HepG2 (cell line): ENCODE data around the gene TRMT2A. TPM values are rescaled to one million over a fixed set of nuclear protein-coding genes. Genes with fewer than 3 reads are reported as not detected.

Experiments used
- ATAC-seq: fragments of 200-7000 bp; cut with Tn5 transposase; 3 replicates; pipeline ENCODE4 v1.9.1; 2020; ENCODE audit warnings: mild to moderate bottlenecking, moderate library complexity
- BruUV-seq: library from RNA; stranded (reverse); fragments of 400-500 nt; replicated peaks from 2 replicates; lab custom pipeline; 2021; lab: Mats Ljungman, UMichigan
- CTCF ChIA-PET: fragments of 300-600 bp; formaldehyde crosslinking; extraction: SDS; loops from one replicate; lab custom pipeline; 2021; ENCODE audit warnings: low total read pairs, inconsistent platforms, low intra/inter-chr PET ratio; lab: Yijun Ruan, JAX
- POLR2A ChIA-PET: fragments of 350-600 bp; sonication (Branson Sonifier 250); formaldehyde crosslinking; loops from one replicate; lab custom pipeline; 2020; ENCODE audit warnings: antibody characterized with exemption, inconsistent platforms; lab: Yijun Ruan, JAX
- DNase-seq: peaks from one replicate; pipeline ENCODE4 v3.0.0-alpha.2; 2015; ENCODE audit warnings: low spot score
- FAIRE-seq: peaks from 3 replicates; lab custom pipeline; 2011; peaks lifted over from hg19 to GRCh38; lab: Jason Lieb, UNC
- H2AFZ ChIP-seq: one replicate; pipeline ENCODE4 v1.6.1; 2011; ENCODE audit warnings: low read length, inconsistent platforms
- H3K27ac ChIP-seq: fragments of 300-600 bp; 3 replicates; pipeline ENCODE4 v1.8.0; 2011; ENCODE audit warnings: mixed run types, mild to moderate bottlenecking, mixed read lengths, low read length, inconsistent platforms; ENCODE audit not compliant: insufficient read depth; ENCODE audit errors: extremely low read length
- H3K27me3 ChIP-seq, 2 experiments: fragments of 200-600 bp in 1 of 2; 2 replicates in 1 of 2; 3 replicates in 1 of 2; pipeline versions ENCODE4 v1.6.0 to v1.8.0; 2011; ENCODE audit warnings: low read length in 2 of 2, mild to moderate bottlenecking in 2 of 2, moderate library complexity in 2 of 2, inconsistent platforms in 1 of 2; ENCODE audit not compliant: insufficient read depth in 2 of 2, control insufficient read depth in 1 of 2
- H3K36me3 ChIP-seq, 2 experiments: fragments of 200-600 bp in 1 of 2; replicated peaks in 1 of 2; 2 replicates in 1 of 2; 3 replicates in 1 of 2; pipeline versions ENCODE4 v1.5.1 to v1.8.0; 2011; ENCODE audit warnings: low read length in 2 of 2, inconsistent platforms in 1 of 2; ENCODE audit not compliant: insufficient read depth in 2 of 2, control insufficient read depth in 1 of 2
- H3K4me1 ChIP-seq: 2 replicates; pipeline ENCODE4 v1.5.1; 2012; ENCODE audit warnings: low read length, inconsistent platforms; ENCODE audit not compliant: insufficient read depth
- H3K4me2 ChIP-seq: 2 replicates; pipeline ENCODE4 v1.6.0; 2011; ENCODE audit warnings: low read depth, low read length, inconsistent platforms
- H3K4me3 ChIP-seq, 3 experiments: fragments of 200-600 bp in 1 of 3; sonication (generic), shearing (Covaris generic) in 1 of 3; replicated peaks in 1 of 3; 2 replicates each; pipeline ENCODE4 v1.5.1; 2011 to 2016; ENCODE audit warnings: low read length in 3 of 3, inconsistent platforms in 2 of 3, low read depth in 2 of 3, mild to moderate bottlenecking in 2 of 3, control low read depth in 1 of 3, mixed read lengths in 1 of 3; ENCODE audit not compliant: insufficient read depth in 1 of 3
- H3K79me2 ChIP-seq: one replicate; pipeline ENCODE4 v1.6.1; 2011; ENCODE audit warnings: low read length, inconsistent platforms; ENCODE audit not compliant: insufficient read depth
- H3K9ac ChIP-seq: 2 replicates; pipeline ENCODE4 v1.6.0; 2011; ENCODE audit warnings: mild to moderate bottlenecking, low read depth, low read length, inconsistent platforms; ENCODE audit not compliant: insufficient read depth
- H3K9me3 ChIP-seq: 2 replicates; pipeline ENCODE4 v1.5.1; 2012; ENCODE audit warnings: mild to moderate bottlenecking, low read length
- H4K20me1 ChIP-seq: 2 replicates; pipeline ENCODE4 v1.6.0; 2011; ENCODE audit warnings: inconsistent platforms, mild to moderate bottlenecking, low read length, moderate library complexity; ENCODE audit not compliant: insufficient read depth
- CBX5 ChIP-seq: sonication (generic); formaldehyde crosslinking; IDR thresholded peaks from 2 replicates; pipeline ENCODE4 v1.4.0; 2020; ENCODE audit warnings: missing genetic modification reagents, borderline replicate concordance
- ISX ChIP-seq: sonication (generic); formaldehyde crosslinking; conservative IDR thresholded peaks from 2 replicates; pipeline ENCODE4 v1.5.0; 2020; ENCODE audit warnings: missing genetic modification reagents
- MYNN ChIP-seq: sonication (generic); formaldehyde crosslinking; IDR thresholded peaks from 2 replicates; pipeline ENCODE4 v1.4.0; 2020; ENCODE audit warnings: mild to moderate bottlenecking, low read depth, missing genetic modification reagents
- NR2F2 ChIP-seq: IDR thresholded peaks from 2 replicates; pipeline ENCODE4 v1.6.1; 2012; ENCODE audit warnings: low read depth, inconsistent platforms, borderline replicate concordance
- POLR2AphosphoS2 ChIP-seq: IDR thresholded peaks from 2 replicates; pipeline ENCODE4 v1.6.1; 2011; ENCODE audit warnings: low read depth, low read length, improper control_type of control experiment
- RBM22 ChIP-seq: fragments of 200-400 bp; formaldehyde crosslinking; optimal IDR thresholded peaks from 2 replicates; pipeline ENCODE3; 2017; ENCODE audit warnings: mild to moderate bottlenecking, low read length, moderate library complexity
- ZNF136 ChIP-seq: sonication (generic); formaldehyde crosslinking; IDR thresholded peaks from 2 replicates; pipeline ENCODE4 v1.8.1; 2022; ENCODE audit warnings: low read depth, mild to moderate bottlenecking, moderate library complexity, missing genetic modification reagents
- ZNF225 ChIP-seq: sonication (generic); formaldehyde crosslinking; IDR thresholded peaks from 2 replicates; pipeline ENCODE4 v1.4.0; 2020; ENCODE audit warnings: mild to moderate bottlenecking, missing genetic modification reagents
- ZNF264 ChIP-seq: sonication (generic); formaldehyde crosslinking; IDR thresholded peaks from 2 replicates; pipeline ENCODE4 v1.4.0; 2020; ENCODE audit warnings: missing genetic modification reagents
- WGBS: methylation state at CpG from one replicate; pipeline ENCODE4 v1.1.6; 2017; ENCODE audit warnings: low lambda C conversion rate; 5-methylcytosine and 5-hydroxymethylcytosine counted together
- in situ Hi-C: cut with HindIII; loops from 2 replicates; pipeline ENCODE4 v1.10.0; 2017; ENCODE audit warnings: low pct_unique_long_range_greater_than_20kb; ENCODE audit not compliant: extremely low pct_ligation_motif_present
- intact Hi-C: fragments of 100-400 bp; cut with micrococcal nuclease; formaldehyde crosslinking; loops from one replicate; pipeline ENCODE4 v1.10.0; 2022; ENCODE audit not compliant: unreplicated experiment
- polyA plus RNA-seq, 8 experiments: library from polyadenylated mRNA; depleted of rRNA in 3 of 8; stranded (reverse) in 7 of 8; unstranded in 1 of 8; fragments of >200 nt; fragmentation: Illumina TruSeq in 4 of 8; extraction: Trizol in 4 of 8; gene quantifications; 2 replicates each; pipeline versions ENCODE4 v1.2.1 to v1.2.3, GENCODE V29; 2011 to 2016; ENCODE audit warnings: low read depth in 4 of 8, missing spikeins in 1 of 8, mixed read lengths in 1 of 8; ENCODE audit not compliant: insufficient read depth in 1 of 8
- total RNA-seq, 5 experiments: library from RNA; depleted of rRNA; stranded (reverse); fragments of >200 nt; fragmentation: Illumina TruSeq; extraction: Trizol; gene quantifications; 2 replicates each; pipeline ENCODE4 v1.2.3, GENCODE V29; 2016; ENCODE audit warnings: low read depth in 1 of 5
- TF ChIP-seq, protein P1 (sequence below): IDR thresholded peaks from 2 replicates; pipeline ENCODE4 v1.6.1; 2016; ENCODE audit warnings: low read depth, borderline replicate concordance
- TF ChIP-seq, protein P2 (sequence below): IDR thresholded peaks from 2 replicates; pipeline ENCODE4 v1.6.1; 2018; ENCODE audit warnings: missing genetic modification reagents
- TF ChIP-seq, protein P3 (sequence below): sonication (generic); formaldehyde crosslinking; IDR thresholded peaks from 2 replicates; pipeline ENCODE4 v1.4.0; 2020; ENCODE audit warnings: mild to moderate bottlenecking, low read depth, missing genetic modification reagents
- TF ChIP-seq, protein P4 (sequence below): IDR thresholded peaks from 2 replicates; pipeline ENCODE4 v1.6.1; 2012; ENCODE audit warnings: low read length, improper control_type of control experiment
- TF ChIP-seq, protein P5 (sequence below): sonication (generic); formaldehyde crosslinking; IDR thresholded peaks from 2 replicates; pipeline ENCODE4 v1.8.0; 2022; ENCODE audit warnings: missing genetic modification reagents, mild to moderate bottlenecking, inconsistent platforms, borderline replicate concordance

The TRMT2A gene
- total and polyA plus RNA-seq, 2 of the 13 experiments (the other 11 are each of a cell fraction or from before 2014, with no cell fraction given), result 24.0 to 30.3 TPM

DNA sequence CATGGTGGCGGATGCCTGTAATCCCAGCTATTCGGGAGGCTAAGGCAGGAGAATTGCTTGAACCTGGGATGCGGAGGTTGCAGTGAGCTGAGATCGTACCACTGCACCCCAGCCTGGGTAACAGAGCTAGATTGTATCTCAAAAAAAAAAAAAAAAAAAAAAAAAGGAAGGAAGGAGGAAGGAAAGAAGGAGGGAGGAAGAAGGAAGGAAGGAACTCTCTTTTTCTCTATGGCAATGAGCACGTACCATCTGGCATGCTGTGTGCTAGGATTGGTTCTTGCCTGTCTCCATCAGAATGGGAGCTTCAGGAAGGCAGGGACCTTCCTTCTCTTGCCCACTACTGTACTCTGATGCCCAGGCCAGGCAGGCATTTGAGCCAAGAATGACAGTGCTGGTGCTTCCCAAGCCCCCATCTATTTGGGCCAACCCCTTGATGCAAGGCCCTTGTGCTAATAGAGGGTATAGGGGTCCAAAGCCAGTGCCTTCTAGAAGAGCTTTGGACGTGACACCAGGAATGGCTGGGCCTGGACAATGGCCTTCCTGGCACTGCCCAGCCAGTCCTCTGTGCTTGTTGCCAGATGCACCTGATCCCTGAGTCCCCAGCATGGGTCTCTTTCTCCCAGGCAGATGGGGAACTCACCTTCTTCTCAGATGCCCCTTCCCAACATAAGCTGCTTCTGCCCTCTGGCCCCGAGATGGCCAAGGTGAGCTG lies 47.5 kb downstream of the TRMT2A start:
- ATAC-seq (0 out of 3 replicates have a peak, but pooled peaks have one; percentile 18), DNase-seq (no peak)
- H3K4me2 ChIP-seq, result no peak overlapping the region
- no peak for TF ChIP-seq ZNF225 (CRISPR knock-in tag)
- TF ChIP-seq, protein P1, sequence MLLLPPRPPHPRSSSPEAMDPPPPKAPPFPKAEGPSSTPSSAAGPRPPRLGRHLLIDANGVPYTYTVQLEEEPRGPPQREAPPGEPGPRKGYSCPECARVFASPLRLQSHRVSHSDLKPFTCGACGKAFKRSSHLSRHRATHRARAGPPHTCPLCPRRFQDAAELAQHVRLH (CRISPR knock-in tag), result no peak
- TF ChIP-seq, protein P2, sequence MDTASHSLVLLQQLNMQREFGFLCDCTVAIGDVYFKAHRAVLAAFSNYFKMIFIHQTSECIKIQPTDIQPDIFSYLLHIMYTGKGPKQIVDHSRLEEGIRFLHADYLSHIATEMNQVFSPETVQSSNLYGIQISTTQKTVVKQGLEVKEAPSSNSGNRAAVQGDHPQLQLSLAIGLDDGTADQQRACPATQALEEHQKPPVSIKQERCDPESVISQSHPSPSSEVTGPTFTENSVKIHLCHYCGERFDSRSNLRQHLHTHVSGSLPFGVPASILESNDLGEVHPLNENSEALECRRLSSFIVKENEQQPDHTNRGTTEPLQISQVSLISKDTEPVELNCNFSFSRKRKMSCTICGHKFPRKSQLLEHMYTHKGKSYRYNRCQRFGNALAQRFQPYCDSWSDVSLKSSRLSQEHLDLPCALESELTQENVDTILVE (CRISPR knock-in tag), result no peak
- TF ChIP-seq MYNN (CRISPR knock-in tag), result no peak
- TF ChIP-seq CBX5 (CRISPR knock-in tag), result no peak
- TF ChIP-seq, protein P3, sequence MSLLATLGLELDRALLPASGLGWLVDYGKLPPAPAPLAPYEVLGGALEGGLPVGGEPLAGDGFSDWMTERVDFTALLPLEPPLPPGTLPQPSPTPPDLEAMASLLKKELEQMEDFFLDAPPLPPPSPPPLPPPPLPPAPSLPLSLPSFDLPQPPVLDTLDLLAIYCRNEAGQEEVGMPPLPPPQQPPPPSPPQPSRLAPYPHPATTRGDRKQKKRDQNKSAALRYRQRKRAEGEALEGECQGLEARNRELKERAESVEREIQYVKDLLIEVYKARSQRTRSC (CRISPR knock-in tag), result no peak
- TF ChIP-seq ISX (CRISPR knock-in tag), result no peak
- TF ChIP-seq, protein P4, sequence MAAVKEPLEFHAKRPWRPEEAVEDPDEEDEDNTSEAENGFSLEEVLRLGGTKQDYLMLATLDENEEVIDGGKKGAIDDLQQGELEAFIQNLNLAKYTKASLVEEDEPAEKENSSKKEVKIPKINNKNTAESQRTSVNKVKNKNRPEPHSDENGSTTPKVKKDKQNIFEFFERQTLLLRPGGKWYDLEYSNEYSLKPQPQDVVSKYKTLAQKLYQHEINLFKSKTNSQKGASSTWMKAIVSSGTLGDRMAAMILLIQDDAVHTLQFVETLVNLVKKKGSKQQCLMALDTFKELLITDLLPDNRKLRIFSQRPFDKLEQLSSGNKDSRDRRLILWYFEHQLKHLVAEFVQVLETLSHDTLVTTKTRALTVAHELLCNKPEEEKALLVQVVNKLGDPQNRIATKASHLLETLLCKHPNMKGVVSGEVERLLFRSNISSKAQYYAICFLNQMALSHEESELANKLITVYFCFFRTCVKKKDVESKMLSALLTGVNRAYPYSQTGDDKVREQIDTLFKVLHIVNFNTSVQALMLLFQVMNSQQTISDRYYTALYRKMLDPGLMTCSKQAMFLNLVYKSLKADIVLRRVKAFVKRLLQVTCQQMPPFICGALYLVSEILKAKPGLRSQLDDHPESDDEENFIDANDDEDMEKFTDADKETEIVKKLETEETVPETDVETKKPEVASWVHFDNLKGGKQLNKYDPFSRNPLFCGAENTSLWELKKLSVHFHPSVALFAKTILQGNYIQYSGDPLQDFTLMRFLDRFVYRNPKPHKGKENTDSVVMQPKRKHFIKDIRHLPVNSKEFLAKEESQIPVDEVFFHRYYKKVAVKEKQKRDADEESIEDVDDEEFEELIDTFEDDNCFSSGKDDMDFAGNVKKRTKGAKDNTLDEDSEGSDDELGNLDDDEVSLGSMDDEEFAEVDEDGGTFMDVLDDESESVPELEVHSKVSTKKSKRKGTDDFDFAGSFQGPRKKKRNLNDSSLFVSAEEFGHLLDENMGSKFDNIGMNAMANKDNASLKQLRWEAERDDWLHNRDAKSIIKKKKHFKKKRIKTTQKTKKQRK, result no peak
- no peak for TF ChIP-seq NR2F2
- TF ChIP-seq, protein P5, sequence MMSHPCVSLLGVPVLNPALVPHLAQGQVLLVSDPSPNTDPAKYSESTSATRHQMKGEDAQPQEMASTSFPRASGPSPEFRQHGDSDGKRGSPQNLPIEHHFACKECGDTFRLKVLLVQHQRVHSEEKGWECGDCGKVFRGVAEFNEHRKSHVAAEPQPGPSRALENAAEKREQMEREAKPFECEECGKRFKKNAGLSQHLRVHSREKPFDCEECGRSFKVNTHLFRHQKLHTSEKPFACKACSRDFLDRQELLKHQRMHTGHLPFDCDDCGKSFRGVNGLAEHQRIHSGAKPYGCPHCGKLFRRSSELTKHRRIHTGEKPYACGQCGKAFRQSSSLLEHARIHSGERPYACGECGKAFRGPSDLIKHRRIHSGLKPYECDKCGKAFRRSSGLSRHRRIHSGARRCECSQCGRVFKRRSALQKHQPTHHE (CRISPR knock-in tag), result no peak
- no peak for TF ChIP-seq ZNF136 (CRISPR knock-in tag)
- TF ChIP-seq ZNF264 (CRISPR knock-in tag), result no peak
- TF ChIP-seq RBM22, result no peak
- TF ChIP-seq POLR2AphosphoS2, result no peak
- TF ChIP-seq, all 625 proteins: peak for 0
- no TSS peak for BruUV-seq
- intact Hi-C loops, result loop anchor here (10.0 kb wide), 1 partner anchor 55 kb away; the partner anchor contains the start of gene ARVCF
- H3K27ac ChIP-seq, result no peak overlapping the region
- H3K4me1 ChIP-seq, result no peaks in the 10 kb centered on the region
- H3K4me3 ChIP-seq, result no peak overlapping the region
- H3K27me3 ChIP-seq, result no peaks in the 10 kb centered on the region
- FAIRE-seq, result no peak
- in situ Hi-C loops, result no loop called here
- ChIA-PET POLR2A (interaction anchor here (0.6 kb wide), 1 partner anchor 13 kb away, joined by 4 read pairs; no protein-coding TSS in a partner anchor), CTCF (no interaction called here)
- no peak overlapping the region for H2AFZ ChIP-seq
- no peaks in the 10 kb centered on the region for H4K20me1 ChIP-seq
- H3K36me3 ChIP-seq, result no peaks in the 10 kb centered on the region; a peak in 1 of 5 replicates
- no peaks in the 10 kb centered on the region for H3K9me3 ChIP-seq
- WGBS, result 80% methylated on average over 6 of the region's 7 CpGs
- H3K9ac ChIP-seq, result no peak overlapping the region
- no peaks in the 10 kb centered on the region for H3K79me2 ChIP-seq
